ENCODE data around the gene DNPH1.

The DNPH1 gene

DNA sequence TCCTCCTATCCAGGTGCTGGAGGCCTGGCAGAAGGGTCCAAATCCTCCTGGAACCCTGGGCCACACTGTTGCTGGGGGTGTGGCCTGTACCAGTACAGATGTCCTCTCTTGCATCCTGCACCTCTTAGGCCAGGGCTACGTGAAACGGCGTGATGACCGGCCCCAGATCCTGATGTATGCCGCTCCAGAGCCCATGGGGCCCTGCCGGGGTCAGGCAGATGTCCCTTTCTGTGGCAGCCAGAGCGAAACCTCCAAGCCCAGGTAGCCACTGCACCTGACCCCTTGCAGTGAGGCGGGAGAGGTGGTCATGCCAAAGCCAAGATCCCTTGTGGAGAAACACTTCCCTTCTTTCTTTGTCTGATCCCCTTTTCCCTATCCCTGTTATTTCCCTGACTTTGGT lies 14.2 kb downstream of the DNPH1 start:
- no peak for DNase-seq (ENCODE audit: low read depth)

DNA sequence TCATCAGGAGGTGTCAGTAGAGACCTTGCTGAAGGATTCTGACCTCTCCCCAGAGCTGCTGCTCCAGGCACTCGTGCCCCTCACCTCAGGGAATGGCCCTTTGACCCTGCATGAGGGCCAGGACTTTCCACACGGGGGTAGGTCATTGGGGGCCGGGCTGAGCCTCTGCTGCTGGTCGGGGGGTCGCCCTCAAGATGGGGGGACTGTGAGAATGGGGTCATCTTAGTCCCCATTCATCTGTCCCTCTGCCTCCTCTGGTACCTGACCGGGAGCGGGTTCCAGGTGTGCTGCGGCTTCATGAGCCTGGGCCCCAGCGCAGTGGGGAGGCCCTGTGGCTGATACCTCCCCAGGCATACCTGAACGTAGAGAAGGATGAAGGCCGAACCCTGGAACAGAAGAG lies 15.8 kb downstream of the DNPH1 start:
- DNase-seq (ENCODE audit: low read depth) = no peak

DNA sequence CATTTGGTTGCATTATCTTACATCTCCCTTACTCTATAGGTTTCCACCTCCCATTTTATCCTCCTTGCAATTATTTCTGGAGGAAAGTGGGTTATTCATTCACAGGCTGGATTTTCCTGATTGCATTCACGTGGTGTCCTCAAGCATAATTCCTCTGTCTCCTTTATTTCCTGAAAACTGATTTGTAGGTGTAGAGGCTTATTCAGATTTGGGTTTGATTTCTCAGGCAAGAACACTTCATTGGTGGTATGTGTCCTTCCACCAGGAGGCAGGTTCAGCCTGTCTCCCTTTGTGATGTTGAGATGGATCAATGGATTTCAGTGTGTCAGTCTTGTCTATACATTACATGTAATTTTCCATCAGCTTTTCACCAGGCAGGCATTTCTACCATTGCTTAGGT lies 17.3 kb downstream of the DNPH1 start:
- DNase-seq (ENCODE audit: low read depth) = no peak

DNA sequence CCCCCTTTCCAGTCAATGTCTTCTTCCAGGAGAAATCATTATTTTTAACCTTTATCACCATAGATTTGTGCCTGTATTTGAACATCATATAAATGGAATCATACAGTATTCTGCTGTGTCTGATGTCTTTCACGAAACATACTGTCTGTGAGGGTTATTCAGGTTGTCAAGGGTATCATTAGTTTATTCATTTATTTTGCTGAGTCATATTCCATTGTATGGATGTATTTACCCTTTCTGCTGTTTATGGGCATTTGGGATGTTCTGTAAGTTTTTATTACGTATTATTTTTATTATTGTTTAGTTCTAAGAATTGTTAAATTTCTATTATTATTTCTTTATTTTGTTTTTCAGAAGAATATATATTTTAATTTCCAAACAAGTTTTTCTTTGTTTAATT lies 22.0 kb downstream of the DNPH1 start:
- no peak for DNase-seq (ENCODE audit: low read depth)

DNA sequence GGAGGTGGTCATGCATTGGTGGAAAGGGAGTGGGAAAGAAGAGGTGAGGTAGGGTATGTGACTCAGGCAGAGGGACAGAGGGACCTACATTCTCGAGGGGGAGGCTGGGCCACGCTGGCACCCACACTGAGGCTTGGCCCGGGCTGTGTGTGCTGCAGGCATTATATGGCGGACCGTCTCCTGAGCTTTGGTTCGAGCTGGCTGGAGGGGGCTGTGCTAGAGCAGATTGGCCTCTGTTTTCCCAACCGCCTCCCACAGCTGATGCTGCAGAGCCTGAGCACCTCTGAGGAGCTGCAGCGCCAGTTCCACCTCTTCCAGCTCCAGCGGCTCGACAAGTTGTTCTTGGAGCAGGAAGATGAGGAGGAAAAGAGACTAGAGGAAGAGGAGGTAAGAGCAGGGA lies 23.4 kb downstream of the DNPH1 start:
- DNase-seq (ENCODE audit: low read depth) = no peak

DNA sequence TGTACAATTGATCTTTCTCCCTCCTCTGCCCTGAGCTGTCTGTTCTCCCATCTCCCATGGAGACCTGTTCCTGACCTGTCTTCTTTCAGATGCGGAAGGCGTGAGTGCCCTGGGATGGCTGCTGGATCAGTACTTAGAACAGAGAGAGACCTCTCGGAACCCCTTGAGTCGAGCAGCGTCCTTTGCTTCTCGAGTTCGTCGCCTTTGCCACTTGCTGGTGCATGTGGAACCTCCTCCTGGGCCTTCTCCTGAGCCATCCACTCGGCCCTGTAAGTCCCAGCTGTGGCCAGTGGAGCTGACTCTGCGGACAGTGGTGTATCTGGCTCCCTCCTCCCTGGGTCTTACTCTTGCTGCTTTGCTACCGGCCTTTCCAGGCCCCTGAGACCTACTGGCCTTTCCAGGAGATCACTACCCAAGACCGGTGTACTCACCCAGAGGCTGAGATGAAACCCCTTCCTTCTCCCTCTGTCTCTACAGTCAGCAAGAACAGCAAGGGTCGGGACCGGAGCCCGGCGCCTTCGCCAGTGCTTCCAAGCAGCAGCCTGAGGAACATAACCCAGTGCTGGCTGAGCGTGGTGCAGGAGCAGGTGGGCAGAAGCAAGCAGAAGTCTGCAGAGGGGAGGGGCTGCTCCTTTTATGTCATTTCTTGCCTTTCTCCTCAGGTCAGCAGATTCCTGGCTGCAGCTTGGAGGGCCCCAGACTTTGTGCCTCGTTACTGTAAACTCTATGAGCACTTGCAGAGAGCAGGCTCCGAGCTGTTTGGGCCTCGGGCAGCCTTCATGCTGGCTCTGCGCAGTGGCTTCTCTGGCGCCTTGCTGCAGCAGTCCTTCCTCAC lies 24.8 kb downstream of the DNPH1 start:
- DNase-seq (ENCODE audit: low read depth) = no peak

DNA sequence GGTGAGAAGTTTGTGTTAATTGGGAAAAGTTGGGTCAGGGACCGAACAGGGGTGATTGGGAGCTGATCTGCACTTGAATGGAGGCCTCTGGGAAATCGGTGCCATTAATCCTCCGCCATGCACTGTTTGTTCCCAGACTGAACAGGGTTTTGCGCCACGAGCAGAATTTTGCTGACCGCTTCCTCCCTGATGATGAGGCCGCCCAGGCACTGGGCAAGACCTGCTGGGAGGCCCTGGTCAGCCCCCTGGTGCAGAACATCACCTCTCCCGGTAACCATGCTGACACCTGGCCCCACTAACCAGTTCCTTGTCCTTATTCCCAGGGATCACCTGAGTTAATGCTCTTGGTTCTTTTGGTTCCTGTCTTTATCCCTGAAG lies 25.6 kb downstream of the DNPH1 start:
- no peak for DNase-seq (ENCODE audit: low read depth)

DNA sequence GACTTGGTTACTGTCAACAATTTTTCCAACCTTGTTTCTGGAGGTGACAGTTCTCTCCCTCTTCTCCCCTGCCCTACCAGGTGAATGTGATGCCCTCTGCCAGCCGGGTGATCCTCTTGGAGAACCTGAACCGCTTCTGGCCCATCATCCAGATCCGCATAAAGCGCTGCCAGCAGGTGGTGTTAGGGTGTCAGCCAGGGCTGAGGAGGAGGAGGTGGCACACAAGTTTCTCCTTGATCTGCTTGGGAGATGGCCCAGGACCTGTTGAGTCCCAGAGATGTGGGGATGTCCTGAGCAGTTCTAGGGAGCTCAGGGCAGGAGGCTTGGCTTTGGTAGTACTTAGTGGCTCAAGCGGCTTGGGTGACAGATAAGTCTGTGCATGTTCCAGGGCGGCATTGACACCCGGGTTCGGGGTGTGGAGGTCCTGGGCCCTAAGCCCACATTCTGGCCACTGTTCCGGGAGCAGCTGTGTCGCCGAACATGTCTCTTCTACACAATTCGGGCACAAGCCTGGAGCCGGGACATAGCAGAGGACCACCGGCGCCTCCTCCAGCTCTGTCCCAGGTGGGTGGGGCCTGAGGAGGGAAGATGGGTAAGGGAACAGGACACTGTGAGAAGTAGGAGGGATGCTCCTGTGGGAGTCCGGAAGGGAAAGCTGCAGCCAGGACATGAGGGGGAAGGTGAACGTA lies 26.1 kb downstream of the DNPH1 start:
- no peak for DNase-seq (ENCODE audit: low read depth)

DNA sequence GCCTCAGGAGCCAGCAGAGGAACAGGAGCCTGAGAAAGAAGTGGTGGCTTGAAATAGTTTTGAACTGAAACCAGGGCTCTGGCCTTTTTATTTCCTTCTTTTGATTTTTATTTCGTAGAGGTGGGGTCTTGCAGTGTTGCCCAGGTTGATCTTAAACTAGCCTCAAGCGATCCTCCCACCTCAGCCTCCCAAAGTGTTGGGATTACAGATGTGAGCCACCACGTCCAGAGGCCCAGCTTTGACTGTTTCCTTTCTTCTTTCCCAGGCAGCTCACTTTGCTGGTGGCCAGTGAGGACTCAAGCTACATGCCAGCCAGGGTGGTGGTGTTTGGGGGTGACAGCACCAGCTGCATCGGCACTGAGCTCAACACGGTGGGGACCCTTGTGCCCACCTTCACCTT lies 26.8 kb downstream of the DNPH1 start:
- no peak for DNase-seq (ENCODE audit: low read depth)

DNA sequence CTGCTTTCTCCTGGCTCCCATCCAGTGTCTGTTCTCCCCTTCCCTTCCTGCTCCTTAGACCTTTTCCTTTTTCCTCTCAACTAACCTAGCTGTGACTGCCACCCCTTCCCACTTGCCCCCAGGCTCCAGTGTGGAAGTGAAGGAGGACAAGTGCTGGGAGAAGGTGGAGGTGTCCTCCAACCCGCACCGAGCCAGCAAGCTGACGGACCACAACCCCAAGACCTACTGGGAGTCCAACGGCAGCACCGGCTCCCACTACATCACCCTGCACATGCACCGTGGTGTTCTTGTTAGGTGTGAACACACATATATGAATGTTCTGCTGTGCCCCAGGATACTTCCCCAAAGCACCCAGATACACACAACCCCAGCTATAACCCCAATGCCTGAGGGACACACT lies 28.7 kb downstream of the DNPH1 start:
- no peak for DNase-seq (ENCODE audit: low read depth)

DNA sequence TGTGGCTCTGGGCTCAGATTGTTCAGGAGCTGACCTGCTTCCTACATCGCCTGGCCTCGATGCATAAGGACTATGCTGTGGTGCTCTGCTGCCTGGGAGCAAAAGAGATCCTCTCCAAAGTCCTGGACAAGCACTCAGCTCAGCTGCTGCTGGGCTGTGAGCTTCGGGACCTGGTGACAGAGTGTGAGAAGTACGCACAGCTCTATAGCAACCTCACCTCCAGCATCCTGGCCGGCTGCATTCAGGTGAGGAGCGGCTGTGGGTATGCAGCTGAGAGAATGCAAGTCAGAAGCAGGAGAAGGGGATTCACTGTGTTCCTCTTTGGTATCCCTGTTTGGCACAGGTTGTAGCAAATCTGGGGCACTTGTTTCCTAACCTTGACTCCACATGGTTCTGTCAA lies 29.4 kb downstream of the DNPH1 start:
- no peak for DNase-seq (ENCODE audit: low read depth)

DNA sequence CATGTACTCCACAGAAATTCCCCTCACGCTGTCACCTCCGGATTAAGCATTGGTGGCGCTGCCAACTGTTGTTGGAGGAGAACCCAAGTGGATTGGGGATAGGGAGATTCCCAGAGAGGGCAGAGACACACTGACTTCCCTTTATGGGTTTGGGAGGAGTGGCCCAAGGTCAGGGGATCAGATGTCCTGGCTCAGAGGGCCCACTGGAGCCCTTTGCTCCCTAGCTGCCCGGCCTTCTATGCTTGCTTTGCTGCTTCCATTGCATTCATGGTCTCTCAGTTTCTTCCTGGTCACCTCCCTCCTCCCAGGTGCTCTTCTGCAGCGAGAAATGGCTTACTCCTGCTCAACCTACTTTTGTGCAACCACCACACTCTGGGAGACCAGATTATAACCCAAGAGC lies 32.9 kb downstream of the DNPH1 start:
- no peak for DNase-seq (ENCODE audit: low read depth)

DNA sequence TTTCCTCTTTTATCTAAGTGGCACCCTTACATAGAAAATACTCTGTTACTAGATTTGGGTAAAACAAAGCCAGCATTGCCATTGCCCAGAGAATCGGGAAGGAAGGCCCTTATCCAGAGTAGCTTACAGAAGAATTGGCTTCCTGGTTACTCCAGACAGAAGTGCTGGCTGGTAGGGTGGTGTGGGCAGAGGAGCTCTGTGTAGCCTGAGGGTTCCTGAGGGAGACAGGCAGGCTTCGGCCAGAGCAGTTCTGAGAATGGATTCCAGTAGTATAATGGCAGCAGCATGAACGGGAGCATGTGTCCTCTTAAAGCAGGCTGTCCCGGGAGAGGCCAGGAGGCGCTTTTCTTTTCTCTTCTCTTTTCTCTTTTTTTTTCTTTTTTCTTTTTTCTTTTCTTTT lies 35.4 kb downstream of the DNPH1 start:
- DNase-seq (ENCODE audit: low read depth) = no peak

DNA sequence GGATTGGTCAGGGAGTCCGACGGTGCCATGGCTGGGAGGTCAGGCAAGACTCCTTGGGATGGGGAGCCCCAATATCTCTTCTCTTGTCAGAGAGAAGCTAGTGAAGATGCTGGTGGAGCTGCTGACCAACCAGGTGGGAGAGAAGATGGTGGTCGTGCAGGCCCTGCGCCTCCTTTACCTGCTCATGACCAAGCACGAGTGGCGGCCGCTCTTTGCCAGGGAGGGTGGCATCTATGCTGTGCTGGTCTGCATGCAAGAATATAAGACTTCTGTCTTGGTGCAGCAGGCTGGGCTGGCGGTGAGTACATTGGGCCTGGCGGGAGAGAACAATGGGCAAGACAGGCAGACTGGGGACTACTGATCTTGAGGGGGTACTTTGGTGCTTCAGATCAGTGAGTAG lies 36.4 kb downstream of the DNPH1 start:
- no peak for DNase-seq (ENCODE audit: low read depth)

DNA sequence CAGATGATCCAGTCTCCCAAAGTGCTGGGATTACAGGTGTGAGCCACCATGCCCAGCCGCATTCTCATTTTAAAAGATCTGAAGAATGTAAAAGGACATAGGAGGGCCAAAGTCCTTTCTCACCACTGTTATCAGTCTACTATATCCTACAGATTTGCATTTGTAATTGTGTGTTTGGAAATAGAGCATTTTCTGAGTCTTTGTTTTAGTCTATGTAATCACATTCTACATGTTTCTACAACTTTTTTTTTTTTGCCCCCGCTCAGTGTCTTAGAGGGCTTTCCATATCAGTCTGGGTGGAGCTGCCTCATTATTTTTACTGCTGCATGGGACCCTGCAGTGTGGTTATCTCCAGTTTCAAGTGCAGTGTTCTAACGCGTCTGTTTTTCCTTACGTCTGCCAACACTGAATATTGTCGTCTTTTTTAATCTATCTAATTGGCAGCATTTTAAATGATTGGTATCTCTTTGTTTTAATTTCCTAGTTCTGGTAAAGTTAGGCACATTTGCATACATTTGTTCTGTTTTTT lies 39.4 kb downstream of the DNPH1 start:
- no peak for DNase-seq (ENCODE audit: low read depth)

DNA sequence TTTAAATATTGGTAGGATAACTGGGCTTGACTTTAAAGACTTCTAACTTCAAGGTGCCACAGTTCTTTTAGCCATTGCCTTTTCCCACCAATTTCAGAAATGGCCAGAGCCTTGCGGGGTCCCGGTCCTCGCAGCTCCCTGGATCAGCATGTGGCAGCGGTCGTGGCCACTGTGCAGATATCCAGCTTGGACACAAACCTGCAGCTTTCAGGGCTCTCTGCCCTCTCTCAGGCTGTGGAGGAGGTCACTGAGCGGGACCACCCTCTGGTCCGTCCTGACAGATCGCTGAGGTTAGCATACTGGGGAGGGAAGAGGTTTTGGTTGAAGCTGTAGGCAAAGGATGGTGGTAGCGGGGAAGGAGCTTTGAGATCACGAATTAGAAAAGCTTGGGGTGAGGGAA lies 40.9 kb downstream of the DNPH1 start:
- no peak for DNase-seq (ENCODE audit: low read depth)

DNA sequence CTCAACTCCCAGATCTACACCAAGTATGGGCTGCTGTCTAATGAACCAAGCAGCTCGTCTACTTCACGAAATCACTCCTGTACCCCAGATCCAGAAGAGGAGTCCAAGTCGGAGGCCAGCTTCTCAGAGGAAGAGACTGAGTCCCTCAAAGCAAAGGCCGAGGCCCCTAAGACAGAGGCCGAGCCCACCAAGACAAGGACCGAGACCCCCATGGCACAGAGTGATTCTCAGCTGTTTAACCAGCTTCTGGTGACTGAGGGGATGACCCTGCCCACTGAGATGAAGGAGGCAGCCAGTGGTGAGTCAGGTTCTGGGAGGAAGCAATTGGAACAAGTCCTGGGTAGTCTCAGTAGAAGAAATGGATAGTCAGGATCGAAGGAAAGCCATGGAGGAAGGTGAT lies 41.5 kb downstream of the DNPH1 start:
- DNase-seq (ENCODE audit: low read depth) = no peak

DNA sequence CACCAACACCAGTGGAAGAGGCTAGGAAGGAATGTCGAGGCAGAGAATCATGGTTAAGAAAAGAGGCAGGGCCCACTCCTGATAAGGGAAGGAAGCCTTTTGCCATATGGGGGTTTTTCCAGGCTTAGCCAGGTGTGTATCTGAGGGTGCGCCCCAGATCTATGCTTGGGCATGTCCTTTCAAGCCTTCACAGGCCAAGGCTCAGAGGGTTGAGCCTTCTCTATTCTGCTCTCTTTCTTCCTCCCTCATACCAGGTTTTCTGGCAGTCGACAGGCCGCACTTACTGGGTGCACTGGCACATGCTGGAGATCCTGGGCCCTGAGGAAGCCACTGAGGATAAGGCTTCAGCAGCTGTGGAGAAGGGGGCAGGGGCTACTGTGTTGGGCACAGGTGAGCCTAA lies 42.6 kb downstream of the DNPH1 start:
- no peak for DNase-seq (ENCODE audit: low read depth)

DNA sequence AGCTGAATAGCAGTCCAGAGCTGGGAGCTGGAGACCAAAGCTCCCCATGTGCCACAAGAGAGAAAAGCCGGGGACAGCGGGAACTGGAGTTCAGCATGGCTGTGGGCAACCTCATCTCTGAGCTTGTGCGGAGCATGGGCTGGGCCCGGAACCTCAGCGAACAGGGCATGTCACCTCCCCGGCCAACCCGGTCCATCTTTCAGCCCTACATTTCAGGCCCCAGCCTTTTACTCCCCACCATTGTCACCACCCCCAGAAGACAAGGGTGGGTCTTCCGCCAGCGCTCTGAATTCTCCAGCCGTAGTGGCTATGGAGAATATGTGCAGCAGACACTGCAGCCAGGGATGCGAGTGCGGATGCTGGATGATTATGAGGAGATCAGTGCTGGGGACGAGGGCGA lies 43.3 kb downstream of the DNPH1 start:
- DNase-seq (ENCODE audit: low read depth) = no peak

DNA sequence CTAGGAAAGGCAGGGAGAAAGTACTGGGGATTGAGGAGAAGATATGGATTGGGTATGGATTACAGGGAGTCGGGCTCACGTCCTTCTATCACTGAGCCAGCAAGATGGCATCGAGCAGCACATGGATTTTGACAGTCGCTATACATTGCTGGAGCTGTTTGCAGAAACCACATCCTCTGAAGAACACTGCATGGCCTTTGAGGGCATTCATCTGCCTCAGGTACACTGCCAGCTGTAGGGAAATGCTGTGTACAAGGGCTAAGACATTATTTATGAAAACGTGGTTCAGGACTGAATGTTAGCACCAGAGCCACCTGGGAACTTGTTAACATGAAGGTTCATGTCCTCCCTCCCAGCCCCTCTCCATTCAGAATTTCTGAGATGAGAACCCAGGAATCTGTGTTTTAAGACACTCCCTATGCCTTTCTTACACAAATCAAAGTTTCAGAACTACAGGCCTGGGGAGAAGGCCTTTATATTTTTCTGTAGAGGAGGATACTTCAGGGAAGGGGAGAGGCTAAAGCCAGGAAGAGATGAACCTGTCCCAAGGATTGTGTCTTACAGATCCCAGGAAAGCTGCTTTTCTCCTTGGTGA lies 43.8 kb downstream of the DNPH1 start:
- DNase-seq (ENCODE audit: low read depth) = no peak

DNA sequence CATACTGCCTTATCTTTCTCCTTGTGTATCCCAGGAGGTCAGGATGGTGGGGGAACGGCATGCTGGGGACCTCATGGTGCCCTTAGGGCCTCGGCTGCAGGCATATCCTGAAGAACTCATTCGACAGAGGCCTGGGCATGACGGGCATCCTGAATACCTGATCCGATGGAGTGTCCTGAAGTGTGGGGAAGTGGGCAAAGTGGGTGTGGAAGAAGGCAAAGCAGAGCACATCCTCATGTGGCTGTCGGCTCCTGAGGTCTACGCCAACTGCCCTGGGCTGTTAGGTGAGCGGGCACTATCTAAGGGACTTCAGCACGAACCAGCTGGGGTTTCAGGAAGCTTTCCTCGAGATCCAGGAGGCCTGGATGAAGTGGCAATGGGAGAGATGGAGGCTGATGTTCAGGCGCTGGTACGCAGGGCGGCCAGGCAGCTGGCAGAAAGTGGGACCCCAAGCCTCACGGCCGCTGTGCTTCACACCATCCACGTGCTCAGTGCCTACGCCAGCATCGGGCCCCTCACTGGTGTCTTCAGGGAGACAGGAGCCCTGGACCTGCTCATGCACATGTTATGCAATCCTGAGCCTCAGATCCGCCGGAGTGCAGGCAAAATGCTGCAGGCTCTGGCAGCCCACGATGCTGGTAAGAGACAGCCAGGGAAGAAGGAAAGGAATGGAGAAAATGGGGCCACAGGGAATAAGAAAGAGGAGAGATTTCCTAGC lies 44.9 kb downstream of the DNPH1 start:
- DNase-seq (ENCODE audit: low read depth) = no peak

DNA sequence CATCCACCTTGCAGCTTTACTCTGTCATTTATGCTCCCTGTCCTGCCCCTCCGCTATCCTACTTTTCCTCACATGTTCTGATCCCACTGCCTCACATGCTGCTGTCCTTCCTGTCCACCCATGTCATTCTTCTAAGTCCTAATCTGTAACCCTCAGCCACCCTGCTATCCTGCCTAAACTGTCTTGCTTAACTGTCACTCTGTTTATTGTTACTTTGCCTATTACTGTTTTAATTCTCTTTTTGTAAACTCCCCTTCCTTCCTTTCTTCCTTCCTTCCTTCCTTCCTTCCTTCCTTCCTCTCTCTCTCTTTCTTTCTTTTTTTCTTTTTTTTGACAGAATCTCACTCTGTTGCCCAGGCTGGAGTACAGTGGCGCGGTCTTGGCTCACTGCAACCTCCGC lies 45.8 kb downstream of the DNPH1 start:
- DNase-seq (ENCODE audit: low read depth) = no peak

Measured in T follicular helper cell (primary cell).